ENCODE measurements around the gene MPEG1.

MPEG1 gene

DNA sequence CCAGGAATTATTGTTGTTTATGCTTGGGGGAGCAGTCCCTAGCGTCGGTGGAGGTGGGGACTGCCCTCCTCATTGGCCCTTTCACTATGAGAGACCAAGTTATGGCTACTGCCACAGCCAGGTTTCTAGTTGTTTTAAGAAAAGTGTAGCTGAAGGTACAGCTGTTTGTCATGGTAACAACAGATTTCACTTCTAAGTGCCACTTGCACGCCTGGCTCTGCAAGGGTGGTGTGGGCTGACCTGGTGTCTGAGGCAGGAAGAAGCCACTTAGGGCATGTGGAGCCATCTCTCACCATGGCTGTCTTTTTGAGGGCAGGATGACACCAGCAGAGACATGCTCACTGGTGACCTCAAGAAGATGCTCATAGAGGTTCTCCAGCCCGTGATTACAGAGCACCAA, 46.3 kb upstream of the MPEG1 start:
- Histone ChIP-seq H2BK15ac (ENCODE audit: low read length) (no peak overlapping the region), H3K9me3 (replicated peaks in 1 of 2; ENCODE audit: control insufficient read depth in 2 of 2, insufficient read depth in 1 of 2, low read depth in 1 of 2, low read length in 2 of 2) (no peaks in the 10 kb centered on the region)

DNA sequence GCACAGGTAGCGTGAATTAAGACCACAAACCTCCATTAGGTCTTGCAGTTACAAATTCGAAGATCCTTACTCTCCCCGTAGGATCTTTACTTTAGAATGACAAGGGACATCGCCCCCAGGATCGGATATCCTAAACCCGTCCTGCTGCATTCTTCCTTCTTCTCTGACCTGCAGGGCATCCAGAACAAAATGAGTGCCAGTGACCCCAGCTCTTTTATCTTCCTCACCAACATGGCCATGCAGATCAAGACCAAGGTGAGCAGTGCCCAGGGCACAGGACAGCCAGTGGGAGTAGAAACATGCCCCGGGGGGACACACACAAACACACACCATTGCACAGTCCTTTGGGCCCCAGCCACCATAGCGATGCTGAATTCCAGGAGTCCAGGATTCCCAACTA, 42.6 kb upstream of the MPEG1 start:
- no CpG with 5 or more reads among the region's 8 CpGs for WGBS, 2 donors (ENCODE audit: extremely low coverage in 2 of 2, insufficient read length in 2 of 2, insufficient replicate concordance in 1 of 2)
- H3K14ac ChIP-seq (ENCODE audit: low read length): no peak overlapping the region

More for the DNA sequence above, 46.3 kb upstream of the MPEG1 start:
- H2AFZ ChIP-seq (ENCODE audit: low read length): no peak overlapping the region
- no peak overlapping the region for H2AK5ac ChIP-seq (ENCODE audit: low read depth, low read length)
- no peak overlapping the region for H3K9ac ChIP-seq (ENCODE audit: low read depth, low read length, poor library complexity)
- H2BK5ac ChIP-seq (ENCODE audit: low read length): no peak overlapping the region
- H3K4ac ChIP-seq (ENCODE audit: low read length): no peak overlapping the region
- no peaks in the 10 kb centered on the region for H3K79me1 ChIP-seq (ENCODE audit: low read depth, low read length)
- no peak overlapping the region for H3K4me3 ChIP-seq (ENCODE audit: low read length in 2 of 2)
- no peak overlapping the region for H3K18ac ChIP-seq (ENCODE audit: low read length)
- H3K4me1 ChIP-seq (ENCODE audit: control insufficient read depth in 2 of 2, insufficient read depth in 1 of 2, low read depth in 1 of 2, low read length in 2 of 2): peaks cover 0 to 4% of the 10 kb centered on the region in 2 donors
- no CpG with 5 or more reads among the region's 4 CpGs for WGBS, 2 donors (ENCODE audit: extremely low coverage in 2 of 2, insufficient read length in 2 of 2, insufficient replicate concordance in 1 of 2)
- no peak overlapping the region for H3K27ac ChIP-seq (replicated peaks; ENCODE audit: low read length)
- H4K8ac ChIP-seq (ENCODE audit: low read depth, low read length): no peak overlapping the region
- H2BK12ac ChIP-seq (ENCODE audit: low read length): no peak overlapping the region
- no peak overlapping the region for H4K91ac ChIP-seq (ENCODE audit: low read depth, low read length, poor library complexity)
- H3K36me3 ChIP-seq (replicated peaks in 1 of 2; ENCODE audit: control insufficient read depth in 2 of 2, insufficient read depth in 2 of 2, low read length in 2 of 2): no peaks in the 10 kb centered on the region
- no peak for DNase-seq (ENCODE audit: low spot score)
- H3K23ac ChIP-seq (ENCODE audit: low read depth, low read length, poor library complexity): no peak overlapping the region
- H3K14ac ChIP-seq (ENCODE audit: low read length): no peak overlapping the region
- H2BK120ac ChIP-seq (ENCODE audit: low read depth, low read length): no peak overlapping the region
- H3K4me2 ChIP-seq (ENCODE audit: insufficient read depth, low read length, poor library complexity, severe bottlenecking): no peak overlapping the region
- H3K27me3 ChIP-seq (ENCODE audit: control insufficient read depth in 3 of 3, insufficient read depth in 3 of 3, low read depth in 1 of 3, low read length in 3 of 3): no peaks in the 10 kb centered on the region

GRCh38 chr11:59254286-59254685, 41.6 kb upstream of the MPEG1 start:
- no peak overlapping the region for H3K14ac ChIP-seq (ENCODE audit: low read length)
- H2AFZ ChIP-seq (ENCODE audit: low read length): no peak overlapping the region
- peaks cover 0 to 2% of the 10 kb centered on the region in 2 donors for H3K9me3 ChIP-seq (replicated peaks in 1 of 2; ENCODE audit: control insufficient read depth in 2 of 2, insufficient read depth in 1 of 2, low read depth in 1 of 2, low read length in 2 of 2)
- no peak overlapping the region for H3K4me3 ChIP-seq (ENCODE audit: low read length in 2 of 2)
- H3K36me3 ChIP-seq (replicated peaks in 1 of 2; ENCODE audit: control insufficient read depth in 2 of 2, insufficient read depth in 2 of 2, low read length in 2 of 2): no peaks in the 10 kb centered on the region
- no peak overlapping the region for H2BK15ac ChIP-seq (ENCODE audit: low read length)
- peaks cover 0 to 1% of the 10 kb centered on the region in 2 donors for H3K4me1 ChIP-seq (ENCODE audit: control insufficient read depth in 2 of 2, insufficient read depth in 1 of 2, low read depth in 1 of 2, low read length in 2 of 2)
- H4K91ac ChIP-seq (ENCODE audit: low read depth, low read length, poor library complexity): no peak overlapping the region
- no peak overlapping the region for H3K4me2 ChIP-seq (ENCODE audit: insufficient read depth, low read length, poor library complexity, severe bottlenecking)
- no peak overlapping the region for H3K27ac ChIP-seq (replicated peaks; ENCODE audit: low read length)
- no peak overlapping the region for H2BK12ac ChIP-seq (ENCODE audit: low read length)
- H2AK5ac ChIP-seq (ENCODE audit: low read depth, low read length): no peak overlapping the region
- no peak overlapping the region for H3K23ac ChIP-seq (ENCODE audit: low read depth, low read length, poor library complexity)
- H2BK5ac ChIP-seq (ENCODE audit: low read length): no peak overlapping the region
- H4K8ac ChIP-seq (ENCODE audit: low read depth, low read length): no peak overlapping the region
- DNase-seq (ENCODE audit: low spot score): no peak
- no peaks in the 10 kb centered on the region for H3K79me1 ChIP-seq (ENCODE audit: low read depth, low read length)
- no peaks in the 10 kb centered on the region for H3K27me3 ChIP-seq (ENCODE audit: control insufficient read depth in 3 of 3, insufficient read depth in 3 of 3, low read depth in 1 of 3, low read length in 3 of 3)
- H2BK120ac ChIP-seq (ENCODE audit: low read depth, low read length): no peak overlapping the region
- no peak overlapping the region for H3K9ac ChIP-seq (ENCODE audit: low read depth, low read length, poor library complexity)
- H3K4ac ChIP-seq (ENCODE audit: low read length): no peak overlapping the region
- H3K18ac ChIP-seq (ENCODE audit: low read length): no peak overlapping the region

More for the DNA sequence above, 42.6 kb upstream of the MPEG1 start:
- DNase-seq (ENCODE audit: low spot score): no peak
- H3K4ac ChIP-seq (ENCODE audit: low read length): no peak overlapping the region
- no peak overlapping the region for H3K18ac ChIP-seq (ENCODE audit: low read length)
- H2BK15ac ChIP-seq (ENCODE audit: low read length): no peak overlapping the region
- H3K9me3 ChIP-seq (replicated peaks in 1 of 2; ENCODE audit: control insufficient read depth in 2 of 2, insufficient read depth in 1 of 2, low read depth in 1 of 2, low read length in 2 of 2): peaks cover 0 to 2% of the 10 kb centered on the region in 2 donors
- H2AFZ ChIP-seq (ENCODE audit: low read length): no peak overlapping the region
- H3K4me1 ChIP-seq (ENCODE audit: control insufficient read depth in 2 of 2, insufficient read depth in 1 of 2, low read depth in 1 of 2, low read length in 2 of 2): peaks cover 0 to 1% of the 10 kb centered on the region in 2 donors
- H3K4me2 ChIP-seq (ENCODE audit: insufficient read depth, low read length, poor library complexity, severe bottlenecking): no peak overlapping the region
- H4K91ac ChIP-seq (ENCODE audit: low read depth, low read length, poor library complexity): no peak overlapping the region
- no peak overlapping the region for H2BK120ac ChIP-seq (ENCODE audit: low read depth, low read length)
- H2BK5ac ChIP-seq (ENCODE audit: low read length): no peak overlapping the region
- H3K79me1 ChIP-seq (ENCODE audit: low read depth, low read length): no peaks in the 10 kb centered on the region
- no peak overlapping the region for H3K4me3 ChIP-seq (ENCODE audit: low read length in 2 of 2)
- H3K36me3 ChIP-seq (replicated peaks in 1 of 2; ENCODE audit: control insufficient read depth in 2 of 2, insufficient read depth in 2 of 2, low read length in 2 of 2): no peaks in the 10 kb centered on the region
- H4K8ac ChIP-seq (ENCODE audit: low read depth, low read length): no peak overlapping the region
- H2AK5ac ChIP-seq (ENCODE audit: low read depth, low read length): no peak overlapping the region
- no peak overlapping the region for H3K27ac ChIP-seq (replicated peaks; ENCODE audit: low read length)
- no peak overlapping the region for H3K23ac ChIP-seq (ENCODE audit: low read depth, low read length, poor library complexity)
- H3K9ac ChIP-seq (ENCODE audit: low read depth, low read length, poor library complexity): no peak overlapping the region
- H2BK12ac ChIP-seq (ENCODE audit: low read length): no peak overlapping the region
- H3K27me3 ChIP-seq (ENCODE audit: control insufficient read depth in 3 of 3, insufficient read depth in 3 of 3, low read depth in 1 of 3, low read length in 3 of 3): no peaks in the 10 kb centered on the region

DNA sequence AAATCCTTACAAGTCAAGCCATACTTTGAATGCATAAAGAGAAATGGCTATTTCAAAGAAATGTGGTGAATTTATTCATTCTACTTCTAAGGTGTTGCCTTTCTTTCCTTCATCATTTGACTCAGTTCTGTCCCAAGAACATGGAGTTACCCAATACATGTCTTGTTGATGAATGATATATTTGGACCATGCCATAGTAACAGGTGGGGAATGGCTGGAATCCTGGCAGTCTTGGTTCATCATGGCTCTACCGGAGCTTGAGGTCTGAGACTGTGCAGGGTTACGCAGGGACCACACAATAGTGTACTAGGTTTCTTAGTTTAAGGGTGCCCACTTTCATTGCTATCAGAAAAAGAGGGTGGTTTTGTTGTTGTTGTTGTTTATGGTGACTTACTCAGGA, 40.3 kb upstream of the MPEG1 start:
- no peaks in the 10 kb centered on the region for H3K79me1 ChIP-seq (ENCODE audit: low read depth, low read length)
- no peak overlapping the region for H4K91ac ChIP-seq (ENCODE audit: low read depth, low read length, poor library complexity)
- peaks cover 0 to 3% (median 0%) of the 10 kb centered on the region in 3 experiments for H3K27me3 ChIP-seq (ENCODE audit: control insufficient read depth in 3 of 3, insufficient read depth in 3 of 3, low read depth in 1 of 3, low read length in 3 of 3)
- no peak overlapping the region for H2BK12ac ChIP-seq (ENCODE audit: low read length)
- H3K23ac ChIP-seq (ENCODE audit: low read depth, low read length, poor library complexity): no peak overlapping the region
- no peak overlapping the region for H2AFZ ChIP-seq (ENCODE audit: low read length)
- H3K4ac ChIP-seq (ENCODE audit: low read length): no peak overlapping the region
- H3K18ac ChIP-seq (ENCODE audit: low read length): no peak overlapping the region
- no peak overlapping the region for H3K4me2 ChIP-seq (ENCODE audit: insufficient read depth, low read length, poor library complexity, severe bottlenecking)
- no peak overlapping the region for H2BK15ac ChIP-seq (ENCODE audit: low read length)
- H2AK5ac ChIP-seq (ENCODE audit: low read depth, low read length): no peak overlapping the region
- no peak overlapping the region for H3K9ac ChIP-seq (ENCODE audit: low read depth, low read length, poor library complexity)
- H4K8ac ChIP-seq (ENCODE audit: low read depth, low read length): no peak overlapping the region
- peaks cover 0 to 1% of the 10 kb centered on the region in 2 donors for H3K4me1 ChIP-seq (ENCODE audit: control insufficient read depth in 2 of 2, insufficient read depth in 1 of 2, low read depth in 1 of 2, low read length in 2 of 2)
- no peak overlapping the region for H3K4me3 ChIP-seq (ENCODE audit: low read length in 2 of 2)
- no peak for DNase-seq (ENCODE audit: low spot score)
- H3K27ac ChIP-seq (replicated peaks; ENCODE audit: low read length): no peak overlapping the region
- H2BK120ac ChIP-seq (ENCODE audit: low read depth, low read length): no peak overlapping the region
- H3K36me3 ChIP-seq (replicated peaks in 1 of 2; ENCODE audit: control insufficient read depth in 2 of 2, insufficient read depth in 2 of 2, low read length in 2 of 2): no peaks in the 10 kb centered on the region
- no CpG with 5 or more reads among the region's 2 CpGs for WGBS, 2 donors (ENCODE audit: extremely low coverage in 2 of 2, insufficient read length in 2 of 2, insufficient replicate concordance in 1 of 2)
- H2BK5ac ChIP-seq (ENCODE audit: low read length): no peak overlapping the region
- H3K9me3 ChIP-seq (replicated peaks in 1 of 2; ENCODE audit: control insufficient read depth in 2 of 2, insufficient read depth in 1 of 2, low read depth in 1 of 2, low read length in 2 of 2): peaks cover 0 to 2% of the 10 kb centered on the region in 2 donors
- no peak overlapping the region for H3K14ac ChIP-seq (ENCODE audit: low read length)

Data from neuronal stem cell (in vitro differentiated cells).